ENCODE results near the gene CAMK2G. TPM values are rescaled to one million over a fixed set of nuclear protein-coding genes. Genes with fewer than 3 reads are reported as not detected.

Gene CAMK2G
- total RNA-seq, 1 donor from 2014 or later, result 25.9 TPM

GRCh38 chr10:73887294-73888039 is 13.1 kb upstream of the CAMK2G start:
- peaks cover 2% of the 10 kb centered on the region for H3K27me3 Mint-ChIP-seq (ENCODE audit: unreplicated experiment)
- no peak for TF ChIP-seq CTCF (IDR thresholded peaks at IDR 0.05; ENCODE audit: partially characterized antibody, unreplicated experiment)
- H3K4me1 Mint-ChIP-seq (ENCODE audit: low read depth, unreplicated experiment), result no peaks in the 10 kb centered on the region
- DNase-seq, result no peak
- H3K27ac Mint-ChIP-seq (ENCODE audit: unreplicated experiment), result no peak overlapping the region
- H3K36me3 Mint-ChIP-seq (ENCODE audit: unreplicated experiment), result no peaks in the 10 kb centered on the region
- H3K9me3 Mint-ChIP-seq (ENCODE audit: unreplicated experiment), result peaks cover 2% of the 10 kb centered on the region
- no peak overlapping the region for H3K4me3 Mint-ChIP-seq (ENCODE audit: unreplicated experiment)

GRCh38 chr10:73886661-73887293 is 12.4 kb upstream of the CAMK2G start:
- H3K9me3 Mint-ChIP-seq (ENCODE audit: unreplicated experiment), result peaks cover 2% of the 10 kb centered on the region
- H3K27me3 Mint-ChIP-seq (ENCODE audit: unreplicated experiment), result peaks cover 2% of the 10 kb centered on the region
- no peak overlapping the region for H3K4me3 Mint-ChIP-seq (ENCODE audit: unreplicated experiment)

GRCh38 chr10:73886085-73886529 is 11.8 kb upstream of the CAMK2G start:
- no peak overlapping the region for H3K27ac Mint-ChIP-seq (ENCODE audit: unreplicated experiment)
- peak; percentile 80 for TF ChIP-seq CTCF (IDR thresholded peaks at IDR 0.05; ENCODE audit: partially characterized antibody, unreplicated experiment)
- peaks cover 2% of the 10 kb centered on the region for H3K9me3 Mint-ChIP-seq (ENCODE audit: unreplicated experiment)
- H3K36me3 Mint-ChIP-seq (ENCODE audit: unreplicated experiment), result no peaks in the 10 kb centered on the region
- no peak overlapping the region for H3K4me3 Mint-ChIP-seq (ENCODE audit: unreplicated experiment)
- H3K4me1 Mint-ChIP-seq (ENCODE audit: low read depth, unreplicated experiment), result no peaks in the 10 kb centered on the region
- peaks cover 2% of the 10 kb centered on the region for H3K27me3 Mint-ChIP-seq (ENCODE audit: unreplicated experiment)
- DNase-seq, result peak; percentile 70

More at GRCh38 chr10:73886661-73887293, 12.4 kb upstream of the CAMK2G start:
- H3K27ac Mint-ChIP-seq (ENCODE audit: unreplicated experiment), result no peak overlapping the region
- H3K36me3 Mint-ChIP-seq (ENCODE audit: unreplicated experiment), result no peaks in the 10 kb centered on the region
- DNase-seq, result no peak
- no peak for TF ChIP-seq CTCF (IDR thresholded peaks at IDR 0.05; ENCODE audit: partially characterized antibody, unreplicated experiment)
- no peaks in the 10 kb centered on the region for H3K4me1 Mint-ChIP-seq (ENCODE audit: low read depth, unreplicated experiment)

- no peak overlapping the region for H3K27ac Mint-ChIP-seq (ENCODE audit: unreplicated experiment)
Observed at GRCh38 chr10:73884017-73884416, 9.7 kb upstream of the CAMK2G start.

More at GRCh38 chr10:73884017-73884416, 9.7 kb upstream of the CAMK2G start:
- Mint-ChIP-seq H3K9me3 (ENCODE audit: unreplicated experiment) (no peaks in the 10 kb centered on the region), H3K36me3 (ENCODE audit: unreplicated experiment) (no peaks in the 10 kb centered on the region), H3K27me3 (ENCODE audit: unreplicated experiment) (peaks cover 2% of the 10 kb centered on the region), H3K4me3 (ENCODE audit: unreplicated experiment) (no peak overlapping the region), H3K4me1 (ENCODE audit: low read depth, unreplicated experiment) (no peaks in the 10 kb centered on the region)
- no peak for TF ChIP-seq CTCF (IDR thresholded peaks at IDR 0.05; ENCODE audit: partially characterized antibody, unreplicated experiment)
- DNase-seq, result no peak
